GM21526 (cell line): Measurements from ENCODE around the gene TIMM29.

ENCODE experiments used
- ATAC-seq: cut with Tn5 transposase; IDR thresholded peaks from one replicate; pipeline ENCODE4 v1.9.1; 2021; ENCODE audit warnings: moderate library complexity; ENCODE audit not compliant: unreplicated experiment, low FRiP score

TIMM29 gene

DNA sequence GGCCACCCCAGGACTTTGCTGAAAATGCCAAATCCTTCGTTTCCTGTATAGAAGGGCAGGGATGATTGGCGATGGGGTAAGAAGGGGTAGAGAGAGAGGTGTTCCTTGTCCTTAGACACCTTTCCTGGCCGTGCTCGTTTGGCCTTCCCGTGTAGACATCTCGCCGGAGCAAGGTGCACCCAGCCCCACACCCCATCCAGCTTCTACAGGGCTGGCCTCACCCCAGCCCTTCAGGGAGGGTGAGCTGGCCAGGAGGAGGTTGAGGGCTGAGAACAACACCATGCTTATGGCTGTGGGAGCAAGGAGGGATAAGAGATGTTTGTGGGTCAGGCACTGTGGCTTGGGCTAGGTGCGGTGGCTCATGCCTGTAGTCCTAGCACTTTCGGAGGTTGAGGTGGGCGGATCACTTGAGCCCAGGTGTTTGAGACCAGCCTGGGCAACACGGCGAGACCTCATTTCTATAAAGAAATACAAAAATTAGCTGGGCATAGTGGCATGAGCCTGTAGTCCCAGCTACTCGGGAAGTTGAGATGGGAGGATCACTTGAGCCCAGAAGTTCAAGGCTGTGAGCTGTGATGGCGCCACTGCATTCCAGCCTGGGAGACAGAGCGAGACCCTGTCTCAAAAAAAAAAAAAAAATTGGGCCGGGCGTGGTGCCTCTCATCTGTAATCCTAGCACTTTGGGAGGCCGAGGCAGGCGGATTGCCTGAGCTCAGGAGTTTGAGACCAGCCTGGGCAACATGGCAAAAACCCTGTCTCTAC lies 47.7 kb downstream of the TIMM29 start:
- no peak for ATAC-seq

DNA sequence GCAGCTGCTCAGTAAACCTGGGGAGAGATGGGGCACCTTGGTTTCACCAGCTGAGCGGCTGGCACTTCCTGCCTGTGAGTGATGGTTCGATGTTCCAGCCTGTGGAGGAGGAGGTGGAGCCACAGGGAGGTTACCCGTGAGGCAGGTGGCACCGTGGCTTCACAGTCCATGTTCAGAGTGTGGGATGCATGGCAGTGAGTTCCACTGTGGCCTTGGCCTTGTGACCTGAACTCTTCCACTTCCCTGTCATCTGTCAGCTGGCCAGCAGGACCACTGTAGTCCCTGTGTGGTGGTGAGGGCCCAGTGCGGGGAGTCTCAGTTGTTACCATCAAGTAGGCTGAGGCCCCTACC lies 49.1 kb downstream of the TIMM29 start:
- ATAC-seq = no peak
